SK-N-SH (cell line): ENCODE data around the gene HSF5. TPM values are rescaled to one million over a fixed set of nuclear protein-coding genes. Genes with fewer than 3 reads are reported as not detected.

ENCODE experiments used
- CTCF ChIA-PET: fragments of 300-600, 350-600 bp; formaldehyde crosslinking; extraction: SDS; loops from one replicate; lab custom pipeline; 2021; lab: Yijun Ruan, JAX
- POLR2A ChIA-PET: fragments of 350-600 bp; sonication (Branson Sonifier 250); formaldehyde crosslinking; extraction: SDS; loops from one replicate; lab custom pipeline; 2020; ENCODE audit warnings: antibody characterized with exemption, inconsistent platforms; lab: Yijun Ruan, JAX
- DNase-seq: peaks from one replicate; pipeline ENCODE4 v3.0.0; 2012
- H2AFZ ChIP-seq: fragments of 200-600 bp; sonication (generic); 2 replicates; pipeline ENCODE4 v1.8.1; 2016; ENCODE audit warnings: antibody characterized with exemption, mild to moderate bottlenecking, low read depth
- H3F3A ChIP-seq: fragments of 200-600 bp; sonication (generic); replicated peaks from 2 replicates; pipeline ENCODE3; 2016; ENCODE audit warnings: antibody characterized with exemption, mild to moderate bottlenecking; ENCODE audit not compliant: insufficient read depth
- H3K27ac ChIP-seq, 2 experiments: fragments of 200-500 bp in 1 of 2; fragments of 200-600 bp in 1 of 2; sonication (Bioruptor generic) in 1 of 2; sonication (generic), shearing (Covaris generic) in 1 of 2; 2 replicates each; pipeline versions ENCODE4 v1.5.1 to v1.6.1; 2014 to 2016; ENCODE audit warnings: low read depth in 2 of 2, inconsistent platforms in 1 of 2, low read length in 1 of 2, mild to moderate bottlenecking in 1 of 2, mixed read lengths in 1 of 2
- H3K27me3 ChIP-seq: fragments of 200-600 bp; sonication (generic), shearing (Covaris generic); 2 replicates; pipeline ENCODE4 v1.6.1; 2016; ENCODE audit warnings: mixed run types; ENCODE audit not compliant: insufficient read depth
- H3K36me3 ChIP-seq, 2 experiments: fragments of 200-500 bp in 1 of 2; fragments of 200-600 bp in 1 of 2; sonication (Bioruptor generic) in 1 of 2; sonication (generic) in 1 of 2; replicated peaks in 1 of 2; 2 replicates each; pipeline versions ENCODE3 to v1.5.1; 2014 to 2016; ENCODE audit warnings: low read length in 1 of 2, mild to moderate bottlenecking in 1 of 2; ENCODE audit not compliant: insufficient read depth in 2 of 2, control insufficient read depth in 1 of 2
- H3K4me1 ChIP-seq, 2 experiments: fragments of 200-500 bp in 1 of 2; fragments of 200-600 bp in 1 of 2; sonication (Bioruptor generic) in 1 of 2; sonication (generic), shearing (Covaris generic) in 1 of 2; 2 replicates each; pipeline versions ENCODE4 v1.5.1 to v1.6.1; 2014 to 2016; ENCODE audit warnings: low read depth in 1 of 2, low read length in 1 of 2, mixed run types in 1 of 2; ENCODE audit not compliant: insufficient read depth in 2 of 2, control insufficient read depth in 1 of 2
- H3K4me2 ChIP-seq: fragments of 200-600 bp; sonication (generic), shearing (Covaris generic); 2 replicates; pipeline ENCODE4 v1.6.1; 2017; ENCODE audit warnings: mixed run types
- H3K4me3 ChIP-seq, 2 experiments: fragments of 200-500 bp in 1 of 2; fragments of 200-600 bp in 1 of 2; sonication (Bioruptor generic) in 1 of 2; sonication (generic), shearing (Covaris generic) in 1 of 2; 2 replicates each; pipeline versions ENCODE4 v1.5.1 to v1.8.1; 2014 to 2016; ENCODE audit warnings: low read depth in 2 of 2, inconsistent platforms in 1 of 2, low read length in 1 of 2, mild to moderate bottlenecking in 1 of 2, mixed read lengths in 1 of 2, moderate library complexity in 1 of 2
- H3K79me2 ChIP-seq: fragments of 200-600 bp; sonication (generic); 2 replicates; pipeline ENCODE4 v1.8.1; 2017; ENCODE audit warnings: mild to moderate bottlenecking; ENCODE audit not compliant: insufficient read depth
- H3K9ac ChIP-seq: fragments of 200-600 bp; sonication (generic); 2 replicates; pipeline ENCODE4 v1.6.1; 2017; ENCODE audit warnings: mixed run types
- H3K9me2 ChIP-seq: fragments of 200-600 bp; sonication (generic); 2 replicates; pipeline ENCODE4 v1.6.1; 2017; ENCODE audit warnings: mixed run types
- H3K9me3 ChIP-seq: fragments of 200-600 bp; sonication (generic); 2 replicates; pipeline ENCODE4 v1.6.1; 2017; ENCODE audit warnings: mixed run types, mild to moderate bottlenecking, moderate library complexity
- H4K20me1 ChIP-seq: fragments of 200-600 bp; sonication (generic); 2 replicates; pipeline ENCODE4 v1.6.1; 2017; ENCODE audit warnings: mild to moderate bottlenecking, mixed run types; ENCODE audit not compliant: insufficient read depth
- CHD2 ChIP-seq: fragments of 150-350 bp; IDR thresholded peaks from 2 replicates; pipeline ENCODE4 v1.6.1; 2018; ENCODE audit warnings: low read length; ENCODE audit not compliant: partially characterized antibody
- ELF1 ChIP-seq: IDR thresholded peaks from 2 replicates; pipeline ENCODE4 v1.4.0; 2012
- EZH2phosphoT487 ChIP-seq: fragments of 200-600 bp; sonication (generic); IDR thresholded peaks from 2 replicates; pipeline ENCODE4 v1.6.1; 2017; ENCODE audit warnings: low read depth, mixed run types, mild to moderate bottlenecking, antibody characterized with exemption, moderate library complexity, borderline replicate concordance
- FOSL2 ChIP-seq: IDR thresholded peaks from 2 replicates; pipeline ENCODE4 v1.4.0; 2012; ENCODE audit warnings: low read depth, mild to moderate bottlenecking, moderate library complexity, borderline replicate concordance
- FOXJ3 ChIP-seq: sonication (generic); formaldehyde crosslinking; IDR thresholded peaks from 2 replicates; pipeline ENCODE4 v1.5.1; 2020; ENCODE audit warnings: mild to moderate bottlenecking, missing genetic modification reagents
- FOXM1 ChIP-seq: IDR thresholded peaks from 2 replicates; pipeline ENCODE4 v1.4.0; 2012; ENCODE audit warnings: low read depth, mild to moderate bottlenecking
- GABPA ChIP-seq: IDR thresholded peaks from 2 replicates; pipeline ENCODE4 v1.4.0; 2012; ENCODE audit warnings: low read depth, mild to moderate bottlenecking
- GATA2 ChIP-seq: sonication (generic); formaldehyde crosslinking; IDR thresholded peaks from 2 replicates; pipeline ENCODE4 v1.5.0; 2020; ENCODE audit warnings: mild to moderate bottlenecking, missing genetic modification reagents
- IRF3 ChIP-seq: fragments of 150-350 bp; IDR thresholded peaks from 2 replicates; pipeline ENCODE4 v1.6.1; 2016; ENCODE audit warnings: mild to moderate bottlenecking, low read depth, low read length
- JUND ChIP-seq: IDR thresholded peaks from 2 replicates; pipeline ENCODE4 v1.4.0; 2012
- MAX ChIP-seq: IDR thresholded peaks from 2 replicates; pipeline ENCODE4 v1.4.0; 2012; ENCODE audit warnings: low read depth
- MEF2A ChIP-seq: IDR thresholded peaks from 2 replicates; pipeline ENCODE4 v1.4.0; 2012; ENCODE audit warnings: low read depth, borderline replicate concordance
- MXI1 ChIP-seq: IDR thresholded peaks from 2 replicates; pipeline ENCODE4 v1.6.1; 2012; ENCODE audit warnings: mild to moderate bottlenecking, low read depth, low read length, improper control_type of control experiment
- NFIC ChIP-seq: IDR thresholded peaks from 2 replicates; pipeline ENCODE4 v1.4.0; 2012; ENCODE audit warnings: borderline replicate concordance
- NRF1 ChIP-seq: IDR thresholded peaks from 2 replicates; pipeline ENCODE4 v1.6.1; 2012; ENCODE audit warnings: low read depth, mild to moderate bottlenecking, low read length
- PBX3 ChIP-seq: IDR thresholded peaks from 2 replicates; pipeline ENCODE4; 2012
- POLR2AphosphoS5 ChIP-seq: IDR thresholded peaks from 2 replicates; pipeline ENCODE4 v1.6.1; 2012; ENCODE audit warnings: low read depth, low read length
- RCOR1 ChIP-seq: fragments of 150-350 bp; IDR thresholded peaks from 2 replicates; pipeline ENCODE4 v1.6.1; 2017; ENCODE audit warnings: antibody characterized with exemption, low read length
- REST ChIP-seq: IDR thresholded peaks from 2 replicates; pipeline ENCODE4 v1.6.1; 2012; ENCODE audit warnings: mild to moderate bottlenecking, low read depth, low read length, moderate library complexity
- SIN3A ChIP-seq: IDR thresholded peaks from 2 replicates; pipeline ENCODE4 v1.6.1; 2012; ENCODE audit warnings: low read depth, mild to moderate bottlenecking, low read length, moderate library complexity, borderline replicate concordance
- SMC3 ChIP-seq: IDR thresholded peaks from 2 replicates; pipeline ENCODE4 v1.6.1; 2012; ENCODE audit warnings: low read depth, low read length, improper control_type of control experiment
- TAF1 ChIP-seq: IDR thresholded peaks from 2 replicates; pipeline ENCODE4 v1.6.1; 2012; ENCODE audit warnings: low read depth, mild to moderate bottlenecking, low read length, moderate library complexity, borderline replicate concordance
- TEAD4 ChIP-seq: IDR thresholded peaks from 2 replicates; pipeline ENCODE4 v1.4.0; 2012; ENCODE audit warnings: mild to moderate bottlenecking, borderline replicate concordance; ENCODE audit not compliant: insufficient read depth
- USF1 ChIP-seq: IDR thresholded peaks from 2 replicates; pipeline ENCODE4 v1.4.0; 2012; ENCODE audit warnings: low read depth, borderline replicate concordance
- USF2 ChIP-seq: fragments of 150-350 bp; IDR thresholded peaks from 2 replicates; pipeline ENCODE4 v1.6.1; 2017; ENCODE audit warnings: antibody characterized with exemption, low read length, low read depth, borderline replicate concordance
- YY1 ChIP-seq: IDR thresholded peaks from 2 replicates; pipeline ENCODE4 v1.4.0; 2012; ENCODE audit warnings: low read depth, mild to moderate bottlenecking
- WGBS: methylation state at CpG from one replicate; pipeline ENCODE4 v1.1.6; 2017; ENCODE audit warnings: low lambda C conversion rate; 5-methylcytosine and 5-hydroxymethylcytosine counted together
- polyA plus RNA-seq, 3 experiments: library from polyadenylated mRNA; depleted of rRNA; stranded (reverse); fragments of >200 nt; gene quantifications; 2 replicates each; pipeline ENCODE4 v1.2.3, GENCODE V29; 2012

Gene HSF5
- polyA plus RNA-seq, 1 of the 3 experiments (the other 2 are of a cell fraction) = not detected

GRCh38 chr17:58517928-58518609 lies 29.9 kb upstream of the HSF5 start:
- peak overlapping the region; percentile 87 to 95 for H3K4me3 ChIP-seq
- CTCF ChIA-PET = interaction anchor here (0.6 to 6.4 kb wide), 50 partner anchors 10 to 1371 kb away, joined by 3 to 112 read pairs (median 4); partner anchors contain the start of genes PRR11, RAD51C and SKA2
- peak overlapping the region; percentile 77 for H3K9ac ChIP-seq
- H3F3A ChIP-seq = peaks cover 27% of the 10 kb centered on the region
- no peaks in the 10 kb centered on the region; the same call in 1 of the 2 replicates for H4K20me1 ChIP-seq
- H3K27ac ChIP-seq = peak overlapping the region; percentile 92 to 97
- H3K9me3 ChIP-seq = no peaks in the 10 kb centered on the region
- WGBS = under 1% methylated on average over 39 of the region's 39 CpGs
- peaks cover 0 to 7% of the 10 kb centered on the region in 2 experiments for H3K36me3 ChIP-seq
- POLR2A ChIA-PET = interaction anchor here (0.5 to 2.8 kb wide), 17 partner anchors 10 to 637 kb away, joined by 3 to 72 read pairs (median 4); partner anchors contain the start of genes PRR11, RAD51C, SKA2 and TEX14
- H3K9me2 ChIP-seq = no peaks in the 10 kb centered on the region
- H3K4me1 ChIP-seq = peaks cover 4 to 24% of the 10 kb centered on the region in 2 experiments; a peak in 2 of 4 replicates
- peak; percentile 96 for DNase-seq
- H2AFZ ChIP-seq = peak overlapping the region; percentile 96
- peak overlapping the region; percentile 96 for H3K4me2 ChIP-seq
- peaks cover 10% of the 10 kb centered on the region for H3K79me2 ChIP-seq
- H3K27me3 ChIP-seq = no peaks in the 10 kb centered on the region
- TF ChIP-seq MXI1 = peak; percentile 74
- TF ChIP-seq JUND = no peak
- TF ChIP-seq TEAD4 = no peak
- TF ChIP-seq RCOR1 = peak; percentile 61
- no peak for TF ChIP-seq MEF2A
- peak; percentile 92 for TF ChIP-seq IRF3
- TF ChIP-seq POLR2AphosphoS5 = peak; percentile 61
- TF ChIP-seq FOXJ3 (CRISPR knock-in tag) = no peak
- TF ChIP-seq REST = peak; percentile 61
- peak; percentile 46 for TF ChIP-seq YY1
- TF ChIP-seq TAF1 = peak; percentile 80
- TF ChIP-seq MAX = peak; percentile 68
- TF ChIP-seq ELF1 = peak; percentile 78
- TF ChIP-seq NRF1 = no peak
- TF ChIP-seq CHD2 = peak; percentile 97
- TF ChIP-seq FOSL2 = no peak; the same call in 1 of the 2 replicates
- TF ChIP-seq FOXM1 = no peak
- no peak for TF ChIP-seq USF2
- no peak for TF ChIP-seq USF1
- TF ChIP-seq SMC3 = no peak
- TF ChIP-seq PBX3 = no peak
- TF ChIP-seq GABPA = peak; percentile 91
- TF ChIP-seq EZH2phosphoT487 = no peak
- no peak for TF ChIP-seq NFIC
- TF ChIP-seq GATA2 (CRISPR knock-in tag) = no peak
- TF ChIP-seq SIN3A = peak; percentile 71
